AG10803 (cell line): ENCODE measurements around the gene SMOC2.

Experiments
- DNase-seq: peaks from one replicate; pipeline ENCODE4 v3.0.0; 2010; ENCODE audit warnings: low read depth
- H3K4me3 ChIP-seq: 2 replicates; pipeline ENCODE4 v1.5.1; 2011; ENCODE audit warnings: mild to moderate bottlenecking, low read length, control low read depth
- CTCF ChIP-seq: conservative IDR thresholded peaks from 2 replicates; pipeline ENCODE4 v1.5.1; 2011; ENCODE audit warnings: mild to moderate bottlenecking, low read length, control low read depth, inconsistent platforms

Gene SMOC2

DNA sequence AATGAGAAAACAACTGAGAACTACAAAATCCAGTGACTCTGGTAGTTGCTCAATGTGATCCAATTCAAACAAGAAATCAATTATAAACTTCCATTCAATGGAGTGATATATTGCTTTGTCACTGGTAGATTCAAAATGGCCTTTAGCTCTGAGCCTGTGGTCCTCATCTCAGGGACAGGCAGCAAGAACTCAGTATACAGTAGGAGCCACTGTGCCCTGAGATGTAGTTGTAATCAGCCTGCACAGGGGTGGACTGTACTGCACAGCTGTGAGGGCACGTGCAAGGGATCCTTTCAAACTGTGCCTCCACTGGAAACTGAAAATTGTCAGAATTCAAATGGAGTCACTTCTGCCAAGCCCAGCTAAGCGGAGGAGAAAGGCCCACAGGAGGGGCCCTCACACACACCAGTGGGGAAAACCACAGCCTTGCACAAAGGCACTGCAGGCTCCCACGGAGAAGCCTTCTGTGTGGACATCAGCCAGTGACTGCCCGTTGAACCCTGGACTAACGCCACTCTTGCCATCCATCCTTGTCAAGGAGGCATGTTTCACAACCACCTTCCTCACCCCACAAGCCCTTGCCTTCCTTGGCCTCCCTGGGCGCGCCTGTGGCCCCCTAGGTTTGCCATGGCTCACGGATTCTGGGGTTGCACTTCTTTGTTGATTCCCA is 186.7 kb downstream of the SMOC2 start:
- TF ChIP-seq CTCF = no peak
- no peak overlapping the region for H3K4me3 ChIP-seq
- DNase-seq = no peak

GRCh38 chr6:168628176-168628553 is 187.2 kb downstream of the SMOC2 start:
- no peak for DNase-seq
- no peak overlapping the region for H3K4me3 ChIP-seq
- TF ChIP-seq CTCF = no peak

- DNase-seq = no peak
- H3K4me3 ChIP-seq = no peak overlapping the region
- no peak for TF ChIP-seq CTCF
These were observed 187.8 kb downstream of the SMOC2 start for GRCh38 chr6:168628732-168629245.

GRCh38 chr6:168631564-168631963 is 190.6 kb downstream of the SMOC2 start:
- H3K4me3 ChIP-seq = no peak overlapping the region
- DNase-seq = no peak
- TF ChIP-seq CTCF = no peak

DNA sequence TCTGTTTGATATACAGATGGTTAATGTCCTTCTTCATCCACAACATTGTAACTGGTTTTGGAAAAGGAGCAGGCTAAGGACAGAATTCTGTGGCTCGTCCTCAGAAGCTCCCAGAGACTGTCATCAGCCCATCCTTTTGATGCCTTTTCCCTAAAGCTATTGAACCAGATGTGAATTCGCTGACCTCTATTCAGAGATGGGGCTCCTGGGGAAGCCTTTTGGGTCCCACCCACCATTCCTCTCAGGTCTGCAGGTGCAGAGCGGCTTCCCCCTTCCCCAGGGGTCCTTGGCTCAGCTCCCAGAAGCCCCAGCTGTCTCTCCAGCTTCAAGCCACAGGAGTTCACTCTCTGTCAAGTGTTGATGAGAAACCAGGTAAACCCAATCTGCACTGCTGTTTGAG is 191.7 kb downstream of the SMOC2 start:
- no peak for DNase-seq
- TF ChIP-seq CTCF = no peak
- no peak overlapping the region for H3K4me3 ChIP-seq

DNA sequence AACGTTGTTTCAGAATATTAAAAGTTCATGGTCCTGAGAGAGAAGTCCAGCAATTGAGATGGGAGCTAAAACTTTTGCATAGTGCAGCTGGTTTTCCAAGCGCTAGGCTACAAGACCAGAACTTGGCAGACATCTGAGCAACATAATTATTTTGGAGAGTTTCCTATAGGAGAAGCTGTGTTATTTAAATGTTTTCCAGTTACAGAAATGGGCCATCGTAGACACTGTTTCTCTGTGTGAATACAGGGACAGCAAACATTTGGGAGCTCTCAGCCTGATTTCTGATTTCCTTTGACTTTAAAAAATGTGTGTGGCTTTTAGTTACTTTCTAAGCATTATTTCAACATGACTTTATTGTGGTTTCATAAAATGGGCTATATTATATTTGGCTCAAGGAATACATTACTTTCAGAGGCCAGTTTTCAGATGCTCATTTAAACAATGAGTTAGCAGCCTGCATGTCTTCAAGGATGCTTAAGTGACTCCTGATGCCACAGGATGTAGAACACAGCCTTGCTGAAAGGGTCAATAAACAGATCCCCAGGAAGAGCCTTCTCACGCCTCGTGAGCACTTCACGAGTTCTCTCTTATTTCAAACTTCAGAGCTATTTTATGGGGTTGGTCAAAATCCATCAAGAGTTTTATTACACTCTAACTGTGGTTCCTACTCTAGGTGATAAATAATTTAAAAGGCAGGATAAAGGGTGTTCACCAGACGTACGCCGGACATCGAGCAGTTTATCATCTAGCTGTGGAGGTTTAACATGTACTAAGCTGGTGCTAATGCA is 193.8 kb downstream of the SMOC2 start:
- TF ChIP-seq CTCF = no peak
- DNase-seq = no peak
- H3K4me3 ChIP-seq = no peak overlapping the region
